Peyer's patch (tissue), 4 donors: ENCODE measurements around the gene FAM193A. TPM values are rescaled to one million over a fixed set of nuclear protein-coding genes. Genes with fewer than 3 reads are reported as not detected.
A peak's percentile ranks its signal among the peaks of the same experiment; 100 is the strongest.

Experiments
- DNase-seq, 3 donors: peaks; one replicate each; pipeline ENCODE4 v3.0.0-alpha.2; 2017 to 2019
- H3K27ac ChIP-seq, 4 donors: fragments of 200-600 bp; sonication (generic); one replicate each; pipeline ENCODE4 v1.5.1; 2016 to 2019
- H3K27me3 ChIP-seq, 2 donors: fragments of 200-600 bp; sonication (generic); one replicate each; pipeline ENCODE4 v1.5.1; 2019
- H3K36me3 ChIP-seq, 3 donors: fragments of 200-600 bp; sonication (generic); one replicate each; pipeline ENCODE4 v1.5.1; 2016 to 2019
- H3K4me1 ChIP-seq, 4 donors: fragments of 200-600 bp; sonication (generic); one replicate each; pipeline ENCODE4 v1.5.1; 2016 to 2019
- H3K4me3 ChIP-seq, 4 donors: fragments of 200-600 bp; sonication (generic); 1 replicate in 3 of 4; 2 replicates in 1 of 4; pipeline ENCODE4 v1.5.1; 2016 to 2019; ENCODE audit warnings: mild to moderate bottlenecking in 1 of 4
- H3K9me3 ChIP-seq, 4 donors: fragments of 200-600 bp; sonication (generic); one replicate each; pipeline ENCODE4 v1.5.1; 2016 to 2019; ENCODE audit warnings: mild to moderate bottlenecking in 1 of 4
- POLR2A ChIP-seq, 2 donors: fragments of 450-650 bp; IDR thresholded peaks; one replicate each; pipeline ENCODE4 v1.5.1; 2017; ENCODE audit warnings: antibody characterized with exemption in 2 of 2, mild to moderate bottlenecking in 2 of 2, moderate library complexity in 2 of 2
- total RNA-seq, 4 donors: library from RNA; depleted of rRNA; stranded (reverse); fragments of >200 nt; gene quantifications; one replicate each; pipeline ENCODE4 v1.1.0, GENCODE V29; 2016
- TF ChIP-seq, protein P1 (sequence below), 6 experiments: fragments of 450-650 bp in 4 of 6; fragments of 200-600 bp in 2 of 6; sonication (generic) in 1 of 6; IDR thresholded peaks; one replicate each; pipeline ENCODE4 v1.5.1; 2017 to 2019; ENCODE audit warnings: antibody characterized with exemption in 6 of 6, mild to moderate bottlenecking in 3 of 6, moderate library complexity in 1 of 6

The FAM193A gene, protein sequence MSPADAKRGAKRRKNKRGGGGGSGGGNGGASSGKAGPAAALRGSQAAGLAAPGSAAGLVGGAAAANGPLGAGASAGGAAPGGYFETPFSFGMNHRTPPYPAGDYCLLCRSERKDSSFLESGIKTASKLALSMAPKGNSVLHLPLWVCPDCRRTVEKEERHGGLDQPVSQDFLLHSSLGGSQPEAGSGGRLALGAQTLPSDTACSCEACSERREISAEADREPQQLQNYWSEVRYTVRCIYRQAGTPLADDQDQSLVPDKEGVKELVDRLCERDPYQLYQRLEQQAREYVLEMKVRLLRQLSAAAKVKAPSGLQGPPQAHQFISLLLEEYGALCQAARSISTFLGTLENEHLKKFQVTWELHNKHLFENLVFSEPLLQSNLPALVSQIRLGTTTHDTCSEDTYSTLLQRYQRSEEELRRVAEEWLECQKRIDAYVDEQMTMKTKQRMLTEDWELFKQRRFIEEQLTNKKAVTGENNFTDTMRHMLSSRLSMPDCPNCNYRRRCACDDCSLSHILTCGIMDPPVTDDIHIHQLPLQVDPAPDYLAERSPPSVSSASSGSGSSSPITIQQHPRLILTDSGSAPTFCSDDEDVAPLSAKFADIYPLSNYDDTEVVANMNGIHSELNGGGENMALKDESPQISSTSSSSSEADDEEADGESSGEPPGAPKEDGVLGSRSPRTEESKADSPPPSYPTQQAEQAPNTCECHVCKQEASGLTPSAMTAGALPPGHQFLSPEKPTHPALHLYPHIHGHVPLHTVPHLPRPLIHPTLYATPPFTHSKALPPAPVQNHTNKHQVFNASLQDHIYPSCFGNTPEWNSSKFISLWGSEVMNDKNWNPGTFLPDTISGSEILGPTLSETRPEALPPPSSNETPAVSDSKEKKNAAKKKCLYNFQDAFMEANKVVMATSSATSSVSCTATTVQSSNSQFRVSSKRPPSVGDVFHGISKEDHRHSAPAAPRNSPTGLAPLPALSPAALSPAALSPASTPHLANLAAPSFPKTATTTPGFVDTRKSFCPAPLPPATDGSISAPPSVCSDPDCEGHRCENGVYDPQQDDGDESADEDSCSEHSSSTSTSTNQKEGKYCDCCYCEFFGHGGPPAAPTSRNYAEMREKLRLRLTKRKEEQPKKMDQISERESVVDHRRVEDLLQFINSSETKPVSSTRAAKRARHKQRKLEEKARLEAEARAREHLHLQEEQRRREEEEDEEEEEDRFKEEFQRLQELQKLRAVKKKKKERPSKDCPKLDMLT (N-terminal part only)
- total RNA-seq: 10 to 100 TPM; 38.2 to 77.6 (median 51.2) TPM

DNA sequence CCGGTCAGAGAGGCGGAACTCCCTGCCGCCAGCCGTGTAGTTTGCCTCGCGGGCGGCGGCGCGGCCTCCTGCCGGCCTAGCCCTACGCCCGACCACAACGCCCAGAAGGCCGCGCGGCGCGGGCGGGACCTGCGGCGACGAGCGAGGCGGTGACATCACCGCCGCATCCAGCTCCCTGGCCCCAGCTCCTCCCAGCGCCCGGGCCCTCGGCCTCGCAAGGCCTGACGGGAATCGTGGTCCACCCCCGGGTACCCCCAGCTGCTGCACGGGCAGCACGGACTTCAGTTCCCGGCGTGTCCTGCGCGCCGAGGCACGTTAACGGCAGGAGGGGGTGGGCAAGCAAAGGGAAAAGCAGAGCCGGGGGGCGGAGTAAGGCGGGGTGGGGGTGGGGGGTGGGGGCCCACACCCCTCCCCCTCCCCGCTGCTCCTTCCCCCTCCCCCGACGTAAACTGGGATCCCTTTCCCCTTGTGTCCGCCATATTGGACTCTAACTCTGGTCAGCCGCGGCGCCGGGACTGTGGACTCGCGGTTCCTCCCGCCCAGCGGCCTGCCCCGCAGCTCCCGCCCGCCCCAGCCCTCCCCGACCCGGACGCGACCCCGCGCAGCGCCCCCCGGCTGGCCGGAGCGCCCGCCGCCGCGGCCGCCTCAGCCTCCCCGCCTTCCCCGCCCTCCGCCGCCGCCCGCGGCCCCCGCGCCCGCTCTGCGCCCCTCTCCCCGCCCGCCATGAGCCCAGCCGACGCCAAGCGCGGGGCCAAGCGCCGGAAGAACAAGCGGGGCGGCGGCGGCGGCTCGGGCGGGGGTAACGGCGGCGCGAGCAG is at the start of gene FAM193A:
Gene FAM193A, plus strand, starts transcription at position 455 of the 818 bp plus-strand sequence. Its CDS starts 269 bp downstream, at position 724.
- no peaks in the 10 kb centered on the region for H3K36me3 ChIP-seq
- peak within 1 kb of the TSS; percentile 87 to 99 (median 92) for H3K27ac ChIP-seq
- no peaks in the 10 kb centered on the region for H3K9me3 ChIP-seq
- peak; percentile 97 to 99 (median 99) for DNase-seq
- H3K27me3 ChIP-seq: no peaks in the 10 kb centered on the region
- TF ChIP-seq, protein P1, sequence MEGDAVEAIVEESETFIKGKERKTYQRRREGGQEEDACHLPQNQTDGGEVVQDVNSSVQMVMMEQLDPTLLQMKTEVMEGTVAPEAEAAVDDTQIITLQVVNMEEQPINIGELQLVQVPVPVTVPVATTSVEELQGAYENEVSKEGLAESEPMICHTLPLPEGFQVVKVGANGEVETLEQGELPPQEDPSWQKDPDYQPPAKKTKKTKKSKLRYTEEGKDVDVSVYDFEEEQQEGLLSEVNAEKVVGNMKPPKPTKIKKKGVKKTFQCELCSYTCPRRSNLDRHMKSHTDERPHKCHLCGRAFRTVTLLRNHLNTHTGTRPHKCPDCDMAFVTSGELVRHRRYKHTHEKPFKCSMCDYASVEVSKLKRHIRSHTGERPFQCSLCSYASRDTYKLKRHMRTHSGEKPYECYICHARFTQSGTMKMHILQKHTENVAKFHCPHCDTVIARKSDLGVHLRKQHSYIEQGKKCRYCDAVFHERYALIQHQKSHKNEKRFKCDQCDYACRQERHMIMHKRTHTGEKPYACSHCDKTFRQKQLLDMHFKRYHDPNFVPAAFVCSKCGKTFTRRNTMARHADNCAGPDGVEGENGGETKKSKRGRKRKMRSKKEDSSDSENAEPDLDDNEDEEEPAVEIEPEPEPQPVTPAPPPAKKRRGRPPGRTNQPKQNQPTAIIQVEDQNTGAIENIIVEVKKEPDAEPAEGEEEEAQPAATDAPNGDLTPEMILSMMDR (IDR thresholded peaks at IDR 0.05): peak in 1 of 6 experiments; percentile 20
- TF ChIP-seq POLR2A (IDR thresholded peaks at IDR 0.05): no peak
- peaks cover 0 to 27% (median 10%) of the 10 kb centered on the region in 4 donors for H3K4me1 ChIP-seq
- peak within 1 kb of the TSS; percentile 83 to 90 (median 86) for H3K4me3 ChIP-seq

DNA sequence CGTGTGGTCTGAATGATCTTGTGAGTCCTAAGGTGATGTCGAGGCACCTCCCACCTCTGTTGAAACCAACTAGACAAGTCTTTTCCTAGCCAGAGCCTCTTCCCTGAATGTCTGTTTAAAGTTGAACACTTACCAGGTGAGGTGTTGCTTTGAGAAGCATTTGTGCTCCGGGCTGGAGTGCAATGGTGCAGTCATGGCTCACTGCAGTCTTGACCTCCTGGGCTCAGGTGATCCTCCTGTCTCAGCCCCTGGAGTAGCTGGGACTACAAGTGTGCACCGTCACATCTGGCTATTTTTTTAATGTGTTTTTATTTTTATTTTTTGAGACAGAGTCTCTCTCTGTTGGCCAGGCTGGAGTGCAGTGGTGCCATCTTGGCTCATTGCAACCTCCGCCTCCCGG is 49.5 kb upstream of the FAM193A start:
- Histone ChIP-seq H3K27ac (no peak overlapping the region), H3K4me1 (peaks cover 6 to 70% (median 45%) of the 10 kb centered on the region in 4 donors), H3K9me3 (no peaks in the 10 kb centered on the region), H3K4me3 (no peak overlapping the region), H3K36me3 (peaks cover 0 to 25% (median 0%) of the 10 kb centered on the region in 3 donors), H3K27me3 (no peaks in the 10 kb centered on the region)
- no peak for TF ChIP-seq POLR2A (IDR thresholded peaks at IDR 0.05)
- no peak for DNase-seq

DNA sequence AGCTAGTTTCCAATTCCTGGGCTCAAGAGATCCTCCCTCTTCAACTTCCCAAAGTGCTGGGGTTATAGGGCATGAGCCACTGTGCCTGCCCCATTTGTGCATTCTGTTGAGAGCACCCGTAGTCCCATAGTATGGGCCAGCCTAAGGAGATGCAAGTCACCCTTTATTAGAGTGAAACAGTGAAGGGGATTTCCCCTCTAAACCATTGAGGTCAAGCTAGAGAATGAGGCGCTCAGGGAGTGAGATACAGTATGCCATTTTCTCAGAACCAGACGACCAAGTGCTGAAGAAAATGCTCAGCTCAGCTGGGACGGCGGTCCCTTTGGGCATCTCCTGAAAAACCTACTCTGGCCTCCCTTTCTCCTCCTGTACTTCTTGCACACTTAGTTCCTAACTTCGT is 48.8 kb upstream of the FAM193A start:
- no peak for DNase-seq
- Histone ChIP-seq H3K4me1 (peaks cover 3 to 64% (median 38%) of the 10 kb centered on the region in 4 donors), H3K27me3 (no peaks in the 10 kb centered on the region), H3K4me3 (no peak overlapping the region), H3K9me3 (no peaks in the 10 kb centered on the region), H3K27ac (peak overlapping the region in 1 of 4 donors; percentile 11), H3K36me3 (peaks cover 0 to 32% (median 0%) of the 10 kb centered on the region in 3 donors)
- TF ChIP-seq, protein P1 (IDR thresholded peaks at IDR 0.05): no peak
- no peak for TF ChIP-seq POLR2A (IDR thresholded peaks at IDR 0.05)

DNA sequence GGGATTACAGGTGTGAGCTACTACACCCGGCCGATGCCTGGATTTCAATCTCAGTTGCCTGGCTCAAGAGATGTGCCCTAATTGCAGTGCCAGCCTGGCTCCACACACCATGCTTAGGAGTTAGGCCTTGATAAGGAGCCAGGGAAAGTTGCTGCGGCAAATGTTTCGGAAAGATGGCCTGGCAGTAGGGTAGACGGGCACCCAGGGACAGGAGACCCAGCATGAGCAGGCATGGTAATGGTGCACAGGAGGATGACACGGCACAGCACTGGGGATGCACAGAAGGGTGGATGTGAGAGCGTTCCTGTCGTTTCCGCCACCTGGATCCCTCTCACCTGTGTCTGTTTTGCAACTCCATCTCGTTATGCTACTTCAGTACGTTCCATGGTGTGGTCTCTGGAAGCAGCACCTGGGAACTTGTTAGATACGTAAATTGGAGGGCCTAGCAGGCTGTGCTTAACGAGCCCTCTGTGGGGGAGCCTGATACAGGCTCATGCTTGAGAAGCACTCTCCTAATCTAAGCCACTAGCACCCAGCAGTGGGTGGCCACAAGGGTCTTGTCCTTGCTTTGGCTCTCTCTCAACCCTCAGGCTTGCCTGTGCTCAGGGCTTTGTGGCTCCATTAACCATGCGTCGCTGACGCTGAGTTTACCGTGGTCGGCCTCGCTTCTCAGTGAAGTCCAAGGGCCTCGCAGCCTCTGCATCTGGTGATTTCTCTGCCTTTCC is 47.2 kb upstream of the FAM193A start:
- Histone ChIP-seq H3K27ac (no peak overlapping the region), H3K9me3 (no peaks in the 10 kb centered on the region), H3K36me3 (peaks cover 0 to 47% (median 0%) of the 10 kb centered on the region in 3 donors), H3K4me1 (peaks cover 3 to 48% (median 27%) of the 10 kb centered on the region in 4 donors), H3K27me3 (no peaks in the 10 kb centered on the region), H3K4me3 (no peak overlapping the region)
- DNase-seq: no peak
- TF ChIP-seq, protein P1 (IDR thresholded peaks at IDR 0.05): no peak
- TF ChIP-seq POLR2A (IDR thresholded peaks at IDR 0.05): no peak
